SKM-1 (cell line): ENCODE measurements around the gene AKAP13.
"Not testable (repeated sequence)": the region's sequence is repeated elsewhere in the genome, so short reads cannot be mapped to it uniquely, and the experiment has no call there.

ENCODE experiments used
- DNase-seq: peaks from one replicate; lab custom pipeline; 2025; ENCODE audit not compliant: unreplicated experiment; lab: John Stamatoyannopoulos, UW

Gene AKAP13

GRCh38 chr15:85347264-85348047, 32.9 kb upstream of the AKAP13 start:
- DNase-seq: not testable (repeated sequence)

- DNase-seq: not testable (repeated sequence)
Measured at GRCh38 chr15:85348048-85348766, 32.2 kb upstream of the AKAP13 start.

- DNase-seq: not testable (repeated sequence)
Measured at GRCh38 chr15:85349062-85349461, 31.3 kb upstream of the AKAP13 start.

GRCh38 chr15:85350395-85350794, 30.0 kb upstream of the AKAP13 start:
- DNase-seq: no peak

- DNase-seq: not testable (repeated sequence)
Measured at GRCh38 chr15:85351501-85351900, 28.9 kb upstream of the AKAP13 start.

- DNase-seq: no peak
Measured at GRCh38 chr15:85351965-85352364, 28.4 kb upstream of the AKAP13 start.

GRCh38 chr15:85353516-85353915, 26.9 kb upstream of the AKAP13 start:
- DNase-seq: no peak

- DNase-seq: no peak
Measured at GRCh38 chr15:85354461-85354860, 25.9 kb upstream of the AKAP13 start.

- no peak for DNase-seq
Measured at GRCh38 chr15:85354948-85355347, 25.5 kb upstream of the AKAP13 start.

GRCh38 chr15:85356276-85356675, 24.1 kb upstream of the AKAP13 start:
- DNase-seq: no peak

GRCh38 chr15:85361323-85361722, 19.1 kb upstream of the AKAP13 start:
- no peak for DNase-seq

GRCh38 chr15:85362436-85363081, 17.8 kb upstream of the AKAP13 start:
- no peak for DNase-seq

- DNase-seq: no peak
Measured at GRCh38 chr15:85365980-85366379, 14.4 kb upstream of the AKAP13 start.

GRCh38 chr15:85367741-85368140, 12.7 kb upstream of the AKAP13 start:
- DNase-seq: no peak

GRCh38 chr15:85374831-85375230, 5.6 kb upstream of the AKAP13 start:
- no peak for DNase-seq

GRCh38 chr15:85377269-85377668, 3.1 kb upstream of the AKAP13 start:
- no peak for DNase-seq

GRCh38 chr15:85377986-85378385, 2.4 kb upstream of the AKAP13 start:
- DNase-seq: no peak

GRCh38 chr15:85379403-85380131, 836 bp upstream of the AKAP13 start:
- no peak for DNase-seq

- DNase-seq: no peak
Measured at GRCh38 chr15:85380812-85381642, 624 bp downstream of the AKAP13 start.
